ENCODE measurements around the gene COPS4.
"Not testable (repeated sequence)": the region's sequence is repeated elsewhere in the genome, so short reads cannot be mapped to it uniquely, and the experiment has no call there.

Gene COPS4

DNA sequence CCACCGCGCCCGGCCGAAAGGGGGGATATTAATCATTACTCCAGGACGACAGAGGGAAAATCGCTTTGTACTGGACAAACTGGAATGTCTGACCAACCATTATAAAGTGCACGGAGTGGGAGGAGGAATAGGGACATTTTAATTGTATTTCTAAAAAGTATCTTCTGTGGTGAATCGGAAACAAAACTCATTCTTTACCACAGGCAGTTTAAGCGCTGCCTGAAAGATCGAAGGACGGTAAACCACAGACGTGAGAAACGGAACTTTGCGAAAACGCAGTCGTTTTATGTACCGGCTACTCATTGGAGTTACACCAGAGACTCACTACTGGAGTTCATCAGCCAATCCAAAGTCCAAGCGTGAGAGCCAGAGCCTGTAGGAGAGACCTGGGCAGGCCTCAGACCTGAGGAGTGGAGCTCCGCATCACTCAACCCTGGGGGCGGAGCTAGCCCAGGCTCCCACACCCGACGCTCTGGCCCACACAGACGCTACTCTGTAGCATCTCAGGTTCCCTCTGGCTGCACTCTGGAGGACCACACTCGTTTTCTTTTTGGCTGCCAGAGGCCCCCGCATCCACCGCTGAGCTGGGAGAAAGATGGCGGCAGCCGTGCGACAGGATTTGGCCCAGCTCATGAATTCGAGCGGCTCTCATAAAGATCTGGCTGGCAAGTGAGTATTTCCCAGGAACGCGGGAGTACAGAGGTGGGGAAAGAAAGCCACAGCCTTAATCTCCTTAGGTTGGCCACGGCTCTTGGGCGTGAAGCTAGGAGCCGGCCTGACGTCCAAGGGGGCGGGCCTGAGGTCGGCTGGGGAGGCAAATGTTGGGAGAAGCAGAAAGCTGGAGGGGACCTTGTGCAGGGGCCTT lies at the start of gene COPS4:
Gene COPS4 (plus strand): TSS at position 554 of the 865 bp plus-strand sequence. CDS start 42 bp downstream, at position 596.
- DNase-seq (ENCODE audit: low spot score) = peak; percentile 100

GRCh38 chr4:82987519-82987918 lies 47.5 kb upstream of the COPS4 start:
- DNase-seq (ENCODE audit: low spot score) = not testable (repeated sequence)

DNA sequence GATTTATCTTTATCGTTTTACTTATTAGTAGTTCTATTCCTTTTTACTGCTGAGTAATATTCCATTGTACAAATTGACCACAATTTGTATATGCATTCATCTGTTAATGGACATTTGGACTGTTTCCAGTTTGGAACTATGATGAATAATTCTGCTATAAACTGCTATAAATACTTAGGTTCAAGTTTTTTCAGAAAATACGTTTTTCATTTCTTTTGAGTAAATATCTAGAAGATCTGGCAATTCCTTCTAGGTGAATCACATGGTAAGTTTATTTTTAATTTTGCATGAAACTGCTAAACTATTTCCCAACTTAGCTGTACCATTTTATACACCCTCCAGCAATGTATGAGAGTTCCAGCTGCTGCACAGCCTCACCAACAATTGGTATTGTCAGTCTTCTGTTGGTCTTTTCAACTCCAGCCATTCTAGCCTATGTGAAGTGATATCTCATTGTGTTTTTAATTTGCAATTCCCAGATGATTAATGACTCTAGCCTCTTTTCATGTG lies 46.6 kb upstream of the COPS4 start:
- no peak for DNase-seq (ENCODE audit: low spot score)

DNA sequence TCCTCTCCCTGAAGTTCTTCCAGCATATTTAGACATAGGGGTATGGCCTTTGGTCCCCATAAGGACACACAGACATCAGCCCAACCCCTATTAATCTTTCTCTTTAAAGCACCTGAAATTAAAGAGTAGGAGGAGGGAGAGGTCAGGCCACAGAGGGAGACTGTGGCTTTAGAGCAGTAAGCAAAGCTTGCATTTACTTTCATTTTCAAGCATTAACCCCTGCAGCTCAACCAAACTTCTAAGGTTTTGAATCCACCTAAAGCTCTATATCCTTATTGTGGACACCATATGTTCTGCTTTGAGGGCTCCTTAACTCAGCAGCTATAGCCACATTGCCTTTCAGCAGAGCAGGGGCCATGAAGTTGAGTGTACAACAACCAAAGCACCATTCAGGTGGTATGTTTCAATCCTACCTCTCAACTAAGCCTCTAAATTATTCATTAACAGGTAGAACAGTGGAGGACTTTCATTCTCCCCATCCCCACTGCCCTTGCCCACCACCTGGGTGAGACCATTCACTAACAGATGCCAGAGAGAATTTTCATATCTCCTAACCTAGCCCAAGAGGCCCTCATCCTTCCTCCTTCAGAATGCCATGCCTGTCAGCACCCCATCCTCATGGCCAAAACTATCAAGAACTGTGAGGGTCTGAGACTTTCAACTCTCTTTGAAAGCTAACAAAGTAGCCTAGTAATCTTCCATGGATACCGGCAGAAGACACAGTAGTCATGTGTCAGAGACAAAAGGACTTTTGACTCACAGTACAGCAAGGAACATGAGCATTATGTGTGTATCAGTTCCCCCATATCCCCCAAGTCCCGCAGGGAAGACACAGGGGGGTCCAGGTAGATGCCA lies 45.2 kb upstream of the COPS4 start:
- no peak for DNase-seq (ENCODE audit: low spot score)

GRCh38 chr4:82994834-82995233 lies 40.1 kb upstream of the COPS4 start:
- no peak for DNase-seq (ENCODE audit: low spot score)

DNA sequence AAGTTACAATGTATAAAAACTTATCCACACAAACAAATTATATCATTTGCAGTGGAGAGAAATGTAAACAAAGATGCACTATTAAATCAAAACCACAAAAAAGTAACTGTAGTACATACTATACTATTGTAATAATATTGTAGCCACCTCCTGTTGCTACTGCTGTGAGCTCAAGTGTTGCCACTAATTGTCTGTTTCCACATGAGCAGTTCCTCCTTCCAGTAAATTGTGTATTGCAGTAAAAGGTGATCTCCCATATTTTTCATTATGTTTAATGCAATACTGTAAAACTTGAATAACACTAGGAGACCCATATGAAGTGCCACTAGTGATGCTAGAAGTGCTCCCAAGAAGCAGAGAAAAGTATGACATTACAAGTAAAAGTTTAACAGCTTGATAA lies 36.1 kb upstream of the COPS4 start:
- DNase-seq (ENCODE audit: low spot score) = no peak

DNA sequence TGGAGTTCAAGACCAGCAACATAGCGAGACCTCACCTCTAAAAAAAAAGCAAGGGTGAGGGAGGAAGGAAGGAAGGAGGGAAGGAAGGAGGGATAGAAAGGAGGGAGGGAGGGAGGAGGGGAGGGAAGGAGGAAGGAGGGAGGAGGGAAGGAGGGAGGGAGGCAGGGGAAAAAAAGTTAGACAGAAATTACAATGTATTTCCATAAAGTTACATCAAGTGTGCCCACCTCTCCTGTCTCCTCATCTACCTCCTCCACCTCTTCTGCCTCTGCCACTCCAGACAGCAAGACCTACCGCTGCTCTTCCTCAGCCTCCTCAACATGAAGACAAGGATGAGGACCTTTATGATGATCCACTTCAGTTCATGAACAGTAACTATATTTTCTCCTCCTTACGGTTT lies 32.7 kb upstream of the COPS4 start:
- DNase-seq (ENCODE audit: low spot score) = no peak

GRCh38 chr4:83003044-83003791 lies 31.8 kb upstream of the COPS4 start:
- not testable (repeated sequence) for DNase-seq (ENCODE audit: low spot score)

GRCh38 chr4:83009529-83009928 lies 25.5 kb upstream of the COPS4 start:
- no peak for DNase-seq (ENCODE audit: low spot score)

GRCh38 chr4:83010111-83010521 lies 24.9 kb upstream of the COPS4 start:
- peak; percentile 5 for DNase-seq (ENCODE audit: low spot score)

DNA sequence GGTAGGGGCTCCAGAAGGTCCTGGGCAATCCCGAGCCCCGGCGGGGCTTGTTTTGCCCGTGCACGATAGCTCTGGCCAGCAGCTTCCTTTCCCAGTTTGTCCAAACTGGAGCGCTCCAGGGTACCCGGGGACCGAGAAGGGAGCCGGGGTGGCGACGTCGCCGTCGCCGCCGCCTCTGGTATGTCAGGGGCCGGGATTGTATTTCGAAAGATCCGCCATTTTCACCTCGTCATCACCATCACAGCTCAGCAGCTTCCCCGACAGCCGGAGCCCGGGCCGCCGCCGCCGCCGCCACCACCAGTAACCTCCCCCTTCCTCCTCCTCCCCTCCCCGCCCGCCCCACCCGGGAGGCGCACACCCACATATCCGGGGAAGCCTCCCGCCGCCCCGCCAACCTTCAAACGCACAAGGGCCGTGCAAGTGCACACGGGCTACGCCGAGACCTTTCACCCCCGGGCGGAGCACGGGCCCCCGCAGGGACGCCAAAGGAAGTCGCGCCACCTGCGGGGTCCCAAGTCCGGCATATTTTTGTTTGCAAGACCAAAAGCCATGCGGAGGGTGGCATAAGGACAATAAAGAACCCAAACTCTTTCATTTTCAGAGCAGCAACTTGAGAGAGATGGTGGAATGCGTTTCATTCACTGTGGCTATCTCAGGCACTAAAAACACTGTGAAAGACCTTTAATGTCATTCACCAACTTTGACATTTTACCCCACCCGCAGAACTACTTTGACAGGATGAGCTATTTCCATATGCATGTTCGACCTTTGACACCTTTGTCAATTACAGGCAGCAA lies 24.3 kb upstream of the COPS4 start, which contains the start of gene LIN54:
Gene LIN54 (minus strand): TSS at position 302 of the 797 bp plus-strand sequence. CDS start 25,979 bp downstream, outside the sequence.
- DNase-seq (ENCODE audit: low spot score) = peak; percentile 81

GRCh38 chr4:83011689-83012199 lies 23.2 kb upstream of the COPS4 start:
- DNase-seq (ENCODE audit: low spot score) = peak; percentile 7

DNA sequence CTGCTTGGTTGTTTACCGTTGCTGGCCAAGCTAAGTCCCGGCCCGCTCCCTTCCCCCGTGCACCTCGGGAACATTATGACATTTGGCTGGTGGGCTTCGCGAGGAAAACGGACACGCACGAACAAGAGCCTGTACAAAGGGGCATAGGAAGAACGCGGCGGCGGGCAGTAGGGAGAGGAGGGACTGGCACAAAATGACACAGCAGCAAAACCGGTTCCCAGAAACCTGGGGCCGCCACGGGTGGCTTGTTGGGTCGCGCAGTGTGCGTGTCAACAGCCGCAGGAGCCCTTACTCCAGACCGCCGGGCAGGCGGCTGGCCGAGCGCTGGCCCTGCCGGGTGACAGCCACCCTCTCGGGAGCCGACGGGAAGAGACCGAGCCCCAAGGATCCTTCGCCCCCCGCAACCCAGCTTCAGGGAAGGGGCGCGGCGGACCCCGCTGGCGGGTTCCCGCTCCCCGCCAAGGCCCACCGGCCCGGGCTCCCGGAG lies 22.7 kb upstream of the COPS4 start:
- DNase-seq (ENCODE audit: low spot score) = peak; percentile 47

DNA sequence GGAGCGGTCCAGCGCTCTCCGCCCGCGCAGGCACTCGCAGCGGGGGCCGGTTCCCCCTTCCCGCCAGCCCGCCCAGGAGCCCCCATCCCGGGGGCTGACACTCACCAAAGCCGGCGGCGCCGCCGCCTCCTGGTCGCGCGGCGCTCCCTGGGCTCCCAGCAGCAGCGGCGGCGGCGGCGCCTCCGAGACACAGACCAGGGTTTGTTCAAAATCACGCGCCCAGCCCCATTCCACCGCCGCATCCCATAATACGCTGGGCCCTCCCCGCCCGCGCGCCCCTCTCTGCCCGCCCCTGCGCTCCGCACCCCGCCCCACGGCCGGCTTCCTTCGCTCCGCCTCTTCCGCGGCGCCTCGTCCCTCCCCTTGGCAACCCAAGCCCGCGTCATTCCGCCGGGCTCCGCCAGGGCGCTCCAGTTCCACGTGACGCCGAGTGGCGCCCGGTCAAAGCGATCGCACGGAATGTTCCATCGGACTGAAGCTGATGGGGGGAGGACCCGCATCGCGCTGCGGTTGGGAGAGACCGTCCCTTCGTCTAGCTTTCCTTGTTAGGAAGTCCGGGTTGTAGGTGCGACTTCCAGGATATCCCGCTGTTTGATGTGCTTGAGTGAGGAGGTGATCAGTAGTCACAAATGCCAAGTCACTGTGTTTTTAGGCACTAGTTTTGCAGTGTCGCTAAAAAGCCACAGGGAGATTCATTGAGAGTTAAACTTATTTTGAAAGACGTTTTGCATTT lies 22.1 kb upstream of the COPS4 start:
- DNase-seq (ENCODE audit: low spot score) = peak; percentile 98

DNA sequence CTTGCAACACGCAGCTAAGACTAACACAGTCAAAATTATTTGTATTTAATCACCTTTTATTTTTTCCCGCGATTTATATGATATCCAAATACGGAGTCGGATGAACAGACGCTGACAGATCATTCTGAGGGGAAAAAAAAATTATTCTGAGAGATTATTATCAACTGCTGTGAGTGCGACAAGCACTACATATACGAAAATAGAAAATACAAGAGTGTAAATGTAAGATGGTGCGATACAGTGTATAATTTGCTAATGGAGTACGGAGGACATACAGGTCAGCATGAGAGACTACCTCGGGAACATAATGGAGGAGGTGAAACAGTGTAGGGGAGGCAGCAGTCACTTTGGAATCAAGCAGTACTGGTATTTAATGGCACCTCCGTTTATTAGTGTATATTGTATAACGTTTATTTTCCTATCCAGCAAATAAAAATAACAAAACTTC lies 21.5 kb upstream of the COPS4 start:
- DNase-seq (ENCODE audit: low spot score) = peak; percentile 21

DNA sequence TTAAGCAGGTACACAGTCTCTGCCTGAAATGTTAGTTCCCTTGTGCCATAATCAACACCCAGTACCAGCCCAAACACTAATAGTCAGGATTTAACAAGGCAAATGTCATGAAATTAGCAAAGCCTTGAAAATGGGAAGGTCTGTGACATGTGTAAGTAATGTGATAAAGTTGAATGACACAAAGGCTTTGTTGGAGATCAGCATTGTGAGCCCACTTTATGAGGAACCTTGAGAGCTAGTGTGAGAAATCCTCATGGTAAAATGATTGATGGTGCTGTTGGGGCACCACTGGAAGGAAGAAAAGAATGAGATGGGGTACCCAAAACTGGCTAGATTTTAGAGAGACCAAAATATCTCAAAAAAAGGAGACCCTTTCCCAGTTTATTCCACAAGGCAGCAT lies 21.1 kb upstream of the COPS4 start:
- DNase-seq (ENCODE audit: low spot score) = no peak

DNA sequence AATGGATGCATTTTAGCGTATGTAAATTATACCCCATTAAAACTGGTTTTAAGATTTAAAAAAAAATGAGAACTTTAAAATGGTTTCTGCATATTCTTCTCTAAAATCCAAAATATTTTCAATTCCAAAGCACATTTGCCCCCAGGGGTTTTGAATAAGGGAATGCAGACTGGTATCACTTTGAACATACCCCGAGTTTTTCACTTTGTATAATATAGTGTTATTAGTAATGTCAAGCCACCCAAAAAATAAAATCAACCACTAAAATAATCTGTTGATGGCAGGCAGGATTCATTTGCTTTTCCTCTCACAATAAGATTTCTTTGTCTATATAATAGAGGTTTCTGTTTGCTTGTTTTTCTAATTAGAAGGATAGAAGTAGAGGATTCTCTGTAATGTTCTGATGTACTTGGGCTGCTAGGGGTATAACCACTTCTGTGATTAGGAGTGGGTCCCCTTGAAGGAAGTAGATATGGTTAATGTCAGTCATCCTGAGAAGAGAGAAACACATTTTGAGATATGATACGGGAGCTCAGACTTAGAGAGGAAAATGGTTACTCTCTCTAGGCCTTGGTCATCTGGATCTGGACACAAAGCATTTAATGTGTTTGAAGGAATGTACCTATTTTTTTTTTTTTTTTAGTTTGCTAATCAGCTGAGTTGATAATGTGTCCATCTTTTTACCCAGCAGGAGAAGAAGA lies 15.0 kb upstream of the COPS4 start:
- no peak for DNase-seq (ENCODE audit: low spot score)

DNA sequence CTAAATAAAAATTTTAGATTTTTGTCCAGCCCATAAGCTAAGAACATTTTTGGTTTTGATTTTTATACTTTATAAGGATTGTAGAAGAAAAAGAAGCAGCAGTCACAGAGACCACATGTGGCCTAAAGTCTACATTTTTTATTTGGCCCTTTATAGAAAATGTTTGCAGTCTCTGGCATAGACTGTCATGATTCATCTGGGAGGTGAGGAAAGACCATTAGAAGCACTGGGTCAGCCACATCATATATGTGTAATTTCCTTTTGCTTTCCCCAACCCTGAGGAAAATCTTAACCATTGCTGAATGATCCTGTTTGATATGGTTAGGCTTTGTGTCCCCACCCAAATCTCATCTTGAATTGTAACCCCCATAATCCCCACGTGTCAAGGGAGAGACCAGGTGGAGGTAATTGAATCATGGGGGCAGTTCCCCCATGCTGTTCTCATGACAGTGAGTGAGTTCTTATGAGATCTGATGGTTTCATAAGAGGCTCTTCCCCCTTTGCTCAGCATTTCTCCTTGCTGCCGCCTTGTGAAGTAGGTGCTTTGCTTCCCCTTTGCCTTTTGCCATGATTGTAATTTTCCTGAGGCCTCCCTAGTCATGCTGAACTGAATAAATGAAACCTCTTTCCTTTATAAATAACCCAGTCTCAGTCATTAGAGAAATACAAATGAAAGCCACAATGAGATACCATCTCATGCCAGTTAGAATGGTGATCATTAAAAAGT lies 12.1 kb upstream of the COPS4 start:
- no peak for DNase-seq (ENCODE audit: low spot score)
